KOPT-K1 (cell line): ENCODE results near the gene FOXK1.
"Not testable (repeated sequence)": the region's sequence is repeated elsewhere in the genome, so short reads cannot be mapped to it uniquely, and the experiment has no call there.

ENCODE experiments used
- H3K27ac ChIP-seq: fragments of 200-600 bp; sonication (generic); 2 replicates; pipeline ENCODE4 v1.5.1; 2016; ENCODE audit warnings: antibody characterized with exemption, mild to moderate bottlenecking, low read depth, low read length; ENCODE audit not compliant: poor library complexity, severe bottlenecking
- H3K36me3 ChIP-seq: fragments of 200-600 bp; sonication (generic); 2 replicates; pipeline ENCODE4 v1.5.1; 2017; ENCODE audit warnings: antibody characterized with exemption, mild to moderate bottlenecking, low read length, moderate library complexity; ENCODE audit not compliant: insufficient read depth
- H3K9me3 ChIP-seq: fragments of 200-600 bp; sonication (generic); 2 replicates; pipeline ENCODE4 v1.5.1; 2017; ENCODE audit warnings: antibody characterized with exemption, low read length, mild to moderate bottlenecking; ENCODE audit not compliant: insufficient read depth, poor library complexity, severe bottlenecking

The FOXK1 gene

GRCh38 chr7:4681886-4682620, at the start of gene FOXK1:
Gene FOXK1, plus strand, starts transcription at chr7:4682295. Its CDS starts 14 bp downstream, at chr7:4682309.
- Histone ChIP-seq H3K9me3 (no peaks in the 10 kb centered on the region), H3K27ac (peak within 1 kb of the TSS; percentile 76), H3K36me3 (peaks cover 15% of the 10 kb centered on the region; the same call in 1 of the 2 replicates)

- Histone ChIP-seq H3K27ac (no peak overlapping the region), H3K36me3 (no peaks in the 10 kb centered on the region), H3K9me3 (no peaks in the 10 kb centered on the region)
Measured at GRCh38 chr7:4633012-4633411, 49.1 kb upstream of the FOXK1 start.

GRCh38 chr7:4634166-4634565, 47.9 kb upstream of the FOXK1 start:
- Histone ChIP-seq H3K9me3 (no peaks in the 10 kb centered on the region), H3K27ac (no peak overlapping the region), H3K36me3 (no peaks in the 10 kb centered on the region)

- Histone ChIP-seq H3K27ac (no peak overlapping the region), H3K36me3 (no peaks in the 10 kb centered on the region), H3K9me3 (no peaks in the 10 kb centered on the region)
Measured at GRCh38 chr7:4638781-4639575, 43.1 kb upstream of the FOXK1 start.

GRCh38 chr7:4641091-4641666, 40.9 kb upstream of the FOXK1 start:
- H3K27ac ChIP-seq = peak overlapping the region; percentile 95
- H3K9me3 ChIP-seq = no peaks in the 10 kb centered on the region
- H3K36me3 ChIP-seq = no peaks in the 10 kb centered on the region

- peak overlapping the region; percentile 95 for H3K27ac ChIP-seq
- H3K9me3 ChIP-seq = no peaks in the 10 kb centered on the region
- no peaks in the 10 kb centered on the region for H3K36me3 ChIP-seq
Measured at GRCh38 chr7:4641667-4642467, 40.2 kb upstream of the FOXK1 start.

GRCh38 chr7:4642468-4643203, 39.5 kb upstream of the FOXK1 start:
- H3K36me3 ChIP-seq = no peaks in the 10 kb centered on the region
- peak overlapping the region; percentile 95 for H3K27ac ChIP-seq
- H3K9me3 ChIP-seq = no peaks in the 10 kb centered on the region

- H3K27ac ChIP-seq = peak overlapping the region; percentile 95
- H3K9me3 ChIP-seq, H3K36me3 ChIP-seq: not testable (repeated sequence)
Measured at GRCh38 chr7:4643204-4643471, 39.0 kb upstream of the FOXK1 start.

GRCh38 chr7:4645246-4645645, 36.8 kb upstream of the FOXK1 start:
- Histone ChIP-seq H3K27ac (no peak overlapping the region), H3K9me3 (no peaks in the 10 kb centered on the region), H3K36me3 (no peaks in the 10 kb centered on the region)

GRCh38 chr7:4648111-4648510, 34.0 kb upstream of the FOXK1 start:
- H3K36me3 ChIP-seq = no peaks in the 10 kb centered on the region
- H3K9me3 ChIP-seq = no peaks in the 10 kb centered on the region
- no peak overlapping the region for H3K27ac ChIP-seq

GRCh38 chr7:4650433-4651047, 31.6 kb upstream of the FOXK1 start:
- Histone ChIP-seq H3K9me3 (no peaks in the 10 kb centered on the region), H3K36me3 (no peaks in the 10 kb centered on the region), H3K27ac (no peak overlapping the region)

- Histone ChIP-seq H3K36me3 (no peaks in the 10 kb centered on the region), H3K27ac (no peak overlapping the region), H3K9me3 (peaks cover 15% of the 10 kb centered on the region)
Measured at GRCh38 chr7:4653771-4654170, 28.3 kb upstream of the FOXK1 start.

GRCh38 chr7:4655311-4655710, 26.8 kb upstream of the FOXK1 start:
- Histone ChIP-seq H3K36me3 (no peaks in the 10 kb centered on the region), H3K9me3 (peaks cover 30% of the 10 kb centered on the region), H3K27ac (no peak overlapping the region)

GRCh38 chr7:4655896-4656295, 26.2 kb upstream of the FOXK1 start:
- no peak overlapping the region for H3K27ac ChIP-seq
- H3K9me3 ChIP-seq = peaks cover 36% of the 10 kb centered on the region
- no peaks in the 10 kb centered on the region for H3K36me3 ChIP-seq
